ENCODE results near the gene NARF. TPM values are rescaled to one million over a fixed set of nuclear protein-coding genes. Genes with fewer than 3 reads are reported as not detected.
"Not testable (repeated sequence)": the region's sequence is repeated elsewhere in the genome, so short reads cannot be mapped to it uniquely, and the experiment has no call there.

The NARF gene
- total RNA-seq, 1 donor from 2014 or later = 62.6 TPM

DNA sequence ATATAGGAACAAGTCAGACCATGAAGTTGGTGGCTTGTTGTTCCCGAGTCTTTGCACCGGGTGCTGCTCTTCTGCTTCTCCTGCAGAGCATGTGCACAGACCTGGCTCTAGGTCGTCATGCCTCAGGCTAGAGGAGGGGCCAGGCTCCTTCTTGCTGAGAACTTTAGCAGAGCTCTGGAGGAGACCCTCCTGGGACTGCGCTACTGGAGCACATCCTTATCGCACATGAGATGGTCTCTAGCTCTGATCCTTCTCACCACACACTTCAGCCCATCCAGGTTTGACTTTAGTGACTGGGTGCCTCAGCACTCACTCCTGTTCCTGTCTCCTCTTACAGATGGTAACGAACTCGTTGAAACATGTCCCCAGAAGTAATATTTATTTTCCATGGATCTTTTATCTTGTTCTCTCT is 75.9 kb downstream of the NARF start:
- Histone ChIP-seq H3K27ac (peak overlapping the region; percentile 96), H3K4me1 (peaks cover 98% of the 10 kb centered on the region), H3K9me3 (no peaks in the 10 kb centered on the region), H3K4me3 (no peak overlapping the region), H3K36me3 (no peaks in the 10 kb centered on the region), H3K27me3 (no peaks in the 10 kb centered on the region)
- TF ChIP-seq POLR2AphosphoS5 (IDR thresholded peaks at IDR 0.05; ENCODE audit: insufficient read depth in 1 of 2, low read depth in 1 of 2) (no peak), POLR2A (IDR thresholded peaks at IDR 0.05) (no peak)
- TF ChIP-seq, protein P1, sequence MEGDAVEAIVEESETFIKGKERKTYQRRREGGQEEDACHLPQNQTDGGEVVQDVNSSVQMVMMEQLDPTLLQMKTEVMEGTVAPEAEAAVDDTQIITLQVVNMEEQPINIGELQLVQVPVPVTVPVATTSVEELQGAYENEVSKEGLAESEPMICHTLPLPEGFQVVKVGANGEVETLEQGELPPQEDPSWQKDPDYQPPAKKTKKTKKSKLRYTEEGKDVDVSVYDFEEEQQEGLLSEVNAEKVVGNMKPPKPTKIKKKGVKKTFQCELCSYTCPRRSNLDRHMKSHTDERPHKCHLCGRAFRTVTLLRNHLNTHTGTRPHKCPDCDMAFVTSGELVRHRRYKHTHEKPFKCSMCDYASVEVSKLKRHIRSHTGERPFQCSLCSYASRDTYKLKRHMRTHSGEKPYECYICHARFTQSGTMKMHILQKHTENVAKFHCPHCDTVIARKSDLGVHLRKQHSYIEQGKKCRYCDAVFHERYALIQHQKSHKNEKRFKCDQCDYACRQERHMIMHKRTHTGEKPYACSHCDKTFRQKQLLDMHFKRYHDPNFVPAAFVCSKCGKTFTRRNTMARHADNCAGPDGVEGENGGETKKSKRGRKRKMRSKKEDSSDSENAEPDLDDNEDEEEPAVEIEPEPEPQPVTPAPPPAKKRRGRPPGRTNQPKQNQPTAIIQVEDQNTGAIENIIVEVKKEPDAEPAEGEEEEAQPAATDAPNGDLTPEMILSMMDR (IDR thresholded peaks at IDR 0.05) = no peak
- no peak for DNase-seq (ENCODE audit: extremely low spot score in 2 of 2)
- intact Hi-C loops (cut with DNase I) = no loop called here

DNA sequence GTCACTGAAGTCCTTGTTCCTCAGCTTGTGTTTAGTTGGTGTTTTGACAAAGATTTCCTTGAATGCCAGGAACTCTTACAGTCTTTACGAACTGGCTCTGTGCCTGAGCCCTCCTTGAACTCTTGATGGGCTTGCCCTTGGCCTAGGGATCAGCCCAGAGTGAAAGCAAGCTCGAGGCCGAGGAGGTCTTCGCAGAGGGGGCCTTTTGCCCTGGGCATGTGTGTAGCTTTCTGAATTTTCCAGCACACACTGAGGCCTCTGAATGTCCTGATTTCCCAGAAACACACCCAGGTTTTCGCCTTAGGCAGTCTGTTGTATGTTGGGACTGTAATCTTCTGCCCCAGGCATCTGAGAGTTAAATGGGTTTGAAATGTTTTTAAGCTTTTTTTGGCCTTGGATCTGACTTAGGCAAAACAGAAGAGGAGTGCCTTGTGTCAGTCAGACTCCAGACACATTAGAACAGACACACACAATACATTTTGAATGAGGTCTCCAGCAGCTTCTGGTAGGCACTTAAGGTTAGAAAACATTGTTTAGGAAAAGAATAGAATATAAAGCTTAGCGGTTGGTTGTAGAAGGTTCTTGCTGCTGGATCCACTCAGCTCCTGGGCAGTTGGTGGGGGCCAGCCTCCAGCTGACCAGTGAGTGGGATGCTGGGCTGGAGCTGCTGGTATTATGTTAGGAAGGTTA is 78.1 kb downstream of the NARF start:
- intact Hi-C loops (cut with DNase I) = no loop called here
- H3K36me3 ChIP-seq = no peaks in the 10 kb centered on the region
- peak overlapping the region; percentile 96 for H3K27ac ChIP-seq
- H3K9me3 ChIP-seq = no peaks in the 10 kb centered on the region
- TF ChIP-seq POLR2AphosphoS5 (IDR thresholded peaks at IDR 0.05; ENCODE audit: insufficient read depth in 1 of 2, low read depth in 1 of 2) = no peak
- TF ChIP-seq, protein P1 (IDR thresholded peaks at IDR 0.05) = no peak
- no peak for TF ChIP-seq POLR2A (IDR thresholded peaks at IDR 0.05)
- H3K4me1 ChIP-seq = peaks cover 90% of the 10 kb centered on the region
- H3K27me3 ChIP-seq = no peaks in the 10 kb centered on the region
- H3K4me3 ChIP-seq = peak overlapping the region in 1 of 2 donors; percentile 8
- DNase-seq (ENCODE audit: extremely low spot score in 2 of 2) = no peak

DNA sequence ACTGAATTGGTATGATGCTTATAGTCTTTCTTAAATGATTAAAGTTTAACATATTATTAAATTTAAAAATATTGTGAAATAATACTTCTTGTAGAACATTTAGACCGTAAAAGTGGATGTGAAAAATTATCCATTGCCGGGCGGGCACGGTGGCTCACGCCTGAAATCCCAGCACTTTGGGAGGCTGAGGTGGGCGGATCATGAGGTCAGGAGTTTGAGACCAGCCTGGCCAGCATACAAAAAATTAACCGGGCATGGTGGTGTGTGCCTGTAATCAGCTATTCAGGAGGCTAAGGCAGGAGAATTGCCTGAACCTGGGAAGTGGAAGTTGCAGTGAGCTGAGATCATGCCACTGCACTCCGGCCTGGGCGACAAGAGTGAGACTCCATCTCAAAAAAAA is 78.7 kb downstream of the NARF start:
- H3K27ac ChIP-seq = peak overlapping the region; percentile 96
- H3K36me3 ChIP-seq; intact Hi-C loops (cut with DNase I); H3K9me3 ChIP-seq; H3K27me3 ChIP-seq; DNase-seq (ENCODE audit: extremely low spot score in 2 of 2): not testable (repeated sequence)
- H3K4me3 ChIP-seq = peak overlapping the region in 1 of 2 donors; percentile 8
- peaks cover 87% of the 10 kb centered on the region for H3K4me1 ChIP-seq

DNA sequence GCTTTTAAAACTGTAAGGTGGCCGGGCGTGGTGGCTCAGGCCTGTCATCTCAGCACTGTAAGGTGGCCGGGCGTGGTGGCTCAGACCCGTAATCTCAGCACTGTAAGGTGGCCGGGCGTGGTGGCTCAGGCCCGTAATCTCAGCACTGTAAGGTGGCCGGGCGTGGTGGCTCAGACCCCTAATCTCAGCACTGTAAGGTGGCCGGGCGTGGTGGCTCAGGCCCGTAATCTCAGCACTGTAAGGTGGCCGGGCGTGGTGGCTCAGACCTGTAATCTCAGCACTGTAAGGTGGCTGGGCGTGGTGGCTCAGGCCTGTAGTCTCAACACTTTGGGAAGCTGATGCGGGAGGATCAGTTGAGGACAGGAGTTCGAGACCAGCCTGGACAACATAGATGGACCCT is 80.5 kb downstream of the NARF start:
- H3K4me3 ChIP-seq; H3K27me3 ChIP-seq; H3K9me3 ChIP-seq; DNase-seq (ENCODE audit: extremely low spot score in 2 of 2); H3K36me3 ChIP-seq; intact Hi-C loops (cut with DNase I): not testable (repeated sequence)
- peaks cover 86% of the 10 kb centered on the region for H3K4me1 ChIP-seq
- H3K27ac ChIP-seq = peak overlapping the region; percentile 96

Small RNA genes within 50 kb of the gene (small RNA-seq; reads per million reads assigned to genes)
- gene RF00019 = not detected

Other genes with a start within 250 kb of the NARF start
- gene CCDC57, start 245.9 kb upstream of the NARF start, total RNA-seq = 26.5 TPM
- gene SLC16A3, start 229.7 kb upstream of the NARF start, total RNA-seq = 21.1 TPM
- 67.8 TPM for gene CSNK1D, start 185.0 kb upstream of the NARF start, total RNA-seq
- 5.2 TPM for gene CD7, start 141.1 kb upstream of the NARF start, total RNA-seq
- 37.1 TPM for gene SECTM1, start 125.0 kb upstream of the NARF start, total RNA-seq
- gene TEX19, start 99.5 kb upstream of the NARF start, total RNA-seq = not detected
- gene UTS2R, start 87.0 kb upstream of the NARF start, total RNA-seq = not detected
- 90.4 TPM for gene HEXD, start 40.4 kb upstream of the NARF start, total RNA-seq
- 25.5 TPM for gene OGFOD3, start 40.2 kb upstream of the NARF start, total RNA-seq
- 51.6 TPM for gene CYBC1, start 8.0 kb upstream of the NARF start, total RNA-seq
- 55.5 TPM for gene FOXK2, start 61.0 kb downstream of the NARF start, total RNA-seq
- gene WDR45B, start 189.7 kb downstream of the NARF start, total RNA-seq = 86.4 TPM
- 29.2 TPM for gene RAB40B, start 240.0 kb downstream of the NARF start, total RNA-seq